Stomach (tissue), 9 donors: ENCODE results near the gene SLC7A9. TPM values are rescaled to one million over a fixed set of nuclear protein-coding genes. Genes with fewer than 3 reads are reported as not detected.
A peak's percentile ranks its signal among the peaks of the same experiment; 100 is the strongest.

Source experiments
- DNase-seq, 2 donors: peaks; one replicate each; pipeline versions ENCODE4 v3.0.0 to v3.0.0-alpha.2; 2013 to 2019
- H3K27ac ChIP-seq, 5 donors: fragments of 200-600 bp in 4 of 5; sonication (generic) in 4 of 5; one replicate each; pipeline ENCODE4 v1.5.1; 2013 to 2019; ENCODE audit warnings: mild to moderate bottlenecking in 1 of 5, moderate library complexity in 1 of 5
- H3K27me3 ChIP-seq, 3 donors: fragments of 200-600 bp; sonication (generic); one replicate each; pipeline ENCODE4 v1.5.1; 2017 to 2019; ENCODE audit warnings: mixed run types in 1 of 3
- H3K36me3 ChIP-seq, 4 donors: fragments of 200-600 bp; sonication (generic); 1 replicate in 3 of 4; 2 replicates in 1 of 4; pipeline ENCODE4 v1.5.1; 2016 to 2019
- H3K4me1 ChIP-seq, 4 donors: fragments of 200-600 bp; sonication (generic); one replicate each; pipeline ENCODE4 v1.5.1; 2016 to 2019
- H3K4me3 ChIP-seq, 4 donors: fragments of 200-600 bp; sonication (generic) in 3 of 4; one replicate each; pipeline ENCODE4 v1.5.1; 2016 to 2019; ENCODE audit warnings: mild to moderate bottlenecking in 1 of 4
- H3K9me3 ChIP-seq, 4 donors: fragments of 200-600 bp; sonication (generic); one replicate each; pipeline ENCODE4 v1.5.1; 2016 to 2019
- EP300 ChIP-seq: sonication (generic); formaldehyde crosslinking; IDR thresholded peaks from one replicate; pipeline ENCODE4 v1.6.1; 2017; ENCODE audit warnings: antibody characterized with exemption
- POLR2A ChIP-seq, 4 donors: fragments of 450-650 bp; IDR thresholded peaks; one replicate each; pipeline ENCODE4 v1.6.1; 2016; ENCODE audit warnings: antibody characterized with exemption in 4 of 4, control low read depth in 2 of 4, mild to moderate bottlenecking in 1 of 4, moderate library complexity in 1 of 4
- POLR2AphosphoS5 ChIP-seq, 3 donors: sonication (generic); formaldehyde crosslinking; IDR thresholded peaks; one replicate each; pipeline ENCODE4 v1.6.1; 2016; ENCODE audit warnings: antibody characterized with exemption in 3 of 3
- WGBS, 5 donors: extraction: QIAGEN DNeasy Blood & Tissue Kit in 3 of 5; methylation state at CpG; one replicate each; pipeline versions ENCODE4 v1.1.5 to v1.1.7; 2013 to 2018; 5-methylcytosine and 5-hydroxymethylcytosine counted together
- intact Hi-C: fragments of 100-400 bp; cut with DNase I; formaldehyde crosslinking; loops from one replicate; pipeline ENCODE4 v1.15.1; 2023; ENCODE audit warnings: low total_unique reads
- polyA plus RNA-seq, 3 donors: library from polyadenylated mRNA; stranded (reverse); fragments of 200-250 nt; gene quantifications; one replicate each; pipeline ENCODE4 v1.2.3, GENCODE V29; 2013
- total RNA-seq, 5 donors: library from RNA; depleted of rRNA; stranded (reverse); fragments of >200 nt; gene quantifications; one replicate each; pipeline versions ENCODE4 v1.1.0 to v1.2.3, GENCODE V29; 2014 to 2016
- TF ChIP-seq, protein P1 (sequence below), 7 experiments: fragments of 450-650 bp in 4 of 7; fragments of 200-600 bp in 3 of 7; sonication (generic) in 3 of 7; IDR thresholded peaks; one replicate each; pipeline ENCODE4 v1.5.1; 2016 to 2019; ENCODE audit warnings: antibody characterized with exemption in 7 of 7, control low read depth in 2 of 7, mild to moderate bottlenecking in 1 of 7
- donor health status: healthy with polysubstance abuse.
- donor health status: Bipolar disorder and iron deficiency.
- donor health status: healthy.

The SLC7A9 gene
- total and polyA plus RNA-seq, 8 donors = 0.58 to 2.4 TPM; not detected in 6

GRCh38 chr19:32881766-32882165, 12.2 kb upstream of the SLC7A9 start:
- H3K27me3 ChIP-seq = no peaks in the 10 kb centered on the region
- no peak overlapping the region for H3K27ac ChIP-seq
- H3K4me1 ChIP-seq = no peaks in the 10 kb centered on the region
- no peak overlapping the region for H3K4me3 ChIP-seq
- TF ChIP-seq POLR2A (IDR thresholded peaks at IDR 0.05) (no peak), EP300 (no peak), POLR2AphosphoS5 (IDR thresholded peaks at IDR 0.05) (no peak)
- TF ChIP-seq, protein P1, sequence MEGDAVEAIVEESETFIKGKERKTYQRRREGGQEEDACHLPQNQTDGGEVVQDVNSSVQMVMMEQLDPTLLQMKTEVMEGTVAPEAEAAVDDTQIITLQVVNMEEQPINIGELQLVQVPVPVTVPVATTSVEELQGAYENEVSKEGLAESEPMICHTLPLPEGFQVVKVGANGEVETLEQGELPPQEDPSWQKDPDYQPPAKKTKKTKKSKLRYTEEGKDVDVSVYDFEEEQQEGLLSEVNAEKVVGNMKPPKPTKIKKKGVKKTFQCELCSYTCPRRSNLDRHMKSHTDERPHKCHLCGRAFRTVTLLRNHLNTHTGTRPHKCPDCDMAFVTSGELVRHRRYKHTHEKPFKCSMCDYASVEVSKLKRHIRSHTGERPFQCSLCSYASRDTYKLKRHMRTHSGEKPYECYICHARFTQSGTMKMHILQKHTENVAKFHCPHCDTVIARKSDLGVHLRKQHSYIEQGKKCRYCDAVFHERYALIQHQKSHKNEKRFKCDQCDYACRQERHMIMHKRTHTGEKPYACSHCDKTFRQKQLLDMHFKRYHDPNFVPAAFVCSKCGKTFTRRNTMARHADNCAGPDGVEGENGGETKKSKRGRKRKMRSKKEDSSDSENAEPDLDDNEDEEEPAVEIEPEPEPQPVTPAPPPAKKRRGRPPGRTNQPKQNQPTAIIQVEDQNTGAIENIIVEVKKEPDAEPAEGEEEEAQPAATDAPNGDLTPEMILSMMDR (IDR thresholded peaks at IDR 0.05) = no peak
- peaks cover 3 to 71% (median 49%) of the 10 kb centered on the region in 4 donors for H3K36me3 ChIP-seq
- H3K9me3 ChIP-seq = no peaks in the 10 kb centered on the region
- intact Hi-C loops = no loop called here
- WGBS, 5 donors = 88 to 93% (median 92%) methylated on average over 12 of the region's 12 CpGs
- DNase-seq = peak in 1 of 2 donors; percentile 22

- intact Hi-C loops = no loop called here
- no peak for TF ChIP-seq EP300
- no peak for TF ChIP-seq POLR2A (IDR thresholded peaks at IDR 0.05)
- TF ChIP-seq, protein P1 (IDR thresholded peaks at IDR 0.05) = no peak
- no peak for TF ChIP-seq POLR2AphosphoS5 (IDR thresholded peaks at IDR 0.05)
- Histone ChIP-seq H3K27ac (no peak overlapping the region), H3K9me3 (no peaks in the 10 kb centered on the region), H3K4me1 (no peaks in the 10 kb centered on the region), H3K4me3 (no peak overlapping the region), H3K36me3 (peaks cover 3 to 74% (median 44%) of the 10 kb centered on the region in 4 donors), H3K27me3 (no peaks in the 10 kb centered on the region)
- DNase-seq = no peak
- WGBS, 5 donors = 61 to 71% (median 64%) methylated on average over 2 of the region's 2 CpGs
Observed at GRCh38 chr19:32880622-32881021, 11.1 kb upstream of the SLC7A9 start.

DNA sequence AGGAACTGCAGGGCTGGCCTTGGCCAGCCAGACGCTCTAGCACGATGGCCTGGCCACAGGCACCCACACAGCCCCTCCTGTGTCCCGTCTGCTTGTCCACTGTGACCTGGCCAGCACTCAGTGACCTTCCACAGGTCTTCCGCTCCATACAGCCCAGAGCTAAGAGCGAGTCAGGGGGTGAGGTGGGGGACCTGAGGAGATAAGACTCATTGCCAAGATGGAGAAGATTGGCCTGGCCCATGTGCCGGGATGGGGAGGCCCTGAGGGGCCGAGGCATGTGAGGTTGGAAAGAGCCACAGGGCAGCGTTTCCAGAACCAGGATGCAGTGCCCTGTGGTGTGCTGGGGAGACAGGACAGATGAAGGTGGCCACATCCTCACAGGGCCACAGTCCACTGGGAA, 10.2 kb upstream of the SLC7A9 start:
- no peak for TF ChIP-seq POLR2AphosphoS5 (IDR thresholded peaks at IDR 0.05)
- TF ChIP-seq, protein P1 (IDR thresholded peaks at IDR 0.05) = no peak
- TF ChIP-seq EP300 = no peak
- no peak for TF ChIP-seq POLR2A (IDR thresholded peaks at IDR 0.05)
- no peaks in the 10 kb centered on the region for H3K9me3 ChIP-seq
- peak in 1 of 2 donors; percentile 21 for DNase-seq
- no peak overlapping the region for H3K27ac ChIP-seq
- peaks cover 3 to 74% (median 44%) of the 10 kb centered on the region in 4 donors for H3K36me3 ChIP-seq
- intact Hi-C loops = no loop called here
- no peak overlapping the region for H3K4me3 ChIP-seq
- H3K27me3 ChIP-seq = no peaks in the 10 kb centered on the region
- 85 to 96% (median 91%) methylated on average over 8 of the region's 8 CpGs for WGBS, 5 donors
- H3K4me1 ChIP-seq = no peaks in the 10 kb centered on the region

DNA sequence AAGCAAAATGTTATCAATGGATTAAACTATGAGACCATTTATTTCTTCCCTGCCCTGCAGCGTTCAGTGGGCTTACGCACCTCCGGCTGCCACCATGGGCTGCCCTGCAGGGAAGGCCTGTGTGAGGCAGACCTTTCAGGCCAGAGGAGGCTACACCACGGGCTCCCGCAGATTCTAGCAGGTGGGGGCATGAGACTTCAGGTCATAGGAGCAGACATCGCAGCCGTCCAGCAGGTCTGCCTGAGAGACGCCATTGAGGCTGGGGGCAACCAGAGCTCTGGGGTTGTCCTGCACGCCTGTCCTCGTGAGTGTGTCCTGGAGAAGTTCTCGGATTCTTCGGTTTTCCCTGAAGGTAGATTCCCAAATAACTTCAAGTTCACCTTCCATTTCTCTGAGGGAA, 9.4 kb upstream of the SLC7A9 start:
- intact Hi-C loops = no loop called here
- Histone ChIP-seq H3K4me1 (no peaks in the 10 kb centered on the region), H3K9me3 (no peaks in the 10 kb centered on the region), H3K27ac (no peak overlapping the region), H3K4me3 (no peak overlapping the region), H3K36me3 (peaks cover 3 to 74% (median 44%) of the 10 kb centered on the region in 4 donors), H3K27me3 (no peaks in the 10 kb centered on the region)
- WGBS, 5 donors = 93 to 99% (median 97%) methylated on average over 12 of the region's 12 CpGs
- TF ChIP-seq EP300 = no peak
- TF ChIP-seq, protein P1 (IDR thresholded peaks at IDR 0.05) = no peak
- no peak for TF ChIP-seq POLR2A (IDR thresholded peaks at IDR 0.05)
- peak in 1 of 2 donors; percentile 7 for DNase-seq
